Hepatocyte (in vitro differentiated cells): ENCODE results near the gene CCDC192.

Experiments
- CTCF ChIP-seq: fragments of 200-600 bp; sonication (generic); IDR thresholded peaks from 2 replicates; pipeline ENCODE4 v1.5.1; 2016; ENCODE audit warnings: antibody characterized with exemption, mild to moderate bottlenecking; ENCODE audit not compliant: poor library complexity
- EZH2 ChIP-seq: fragments of 200-600 bp; sonication (generic); IDR thresholded peaks from 2 replicates; pipeline ENCODE4 v1.6.1; 2016; ENCODE audit warnings: antibody characterized with exemption, mild to moderate bottlenecking, borderline replicate concordance
- EZH2phosphoT487 ChIP-seq: fragments of 200-600 bp; sonication (generic); IDR thresholded peaks from one replicate; pipeline ENCODE4 v1.6.1; 2018; ENCODE audit warnings: antibody characterized with exemption, mild to moderate bottlenecking, low read depth, moderate library complexity; ENCODE audit not compliant: unreplicated experiment, severe bottlenecking

- no peak for TF ChIP-seq CTCF
- TF ChIP-seq EZH2phosphoT487: no peak
- no peak for TF ChIP-seq EZH2
Observed at GRCh38 chr5:127933348-127933747, 230.2 kb downstream of the CCDC192 start.
